ENCODE measurements around the gene TAF15.

TAF15 gene

GRCh38 chr17:35786941-35787432, 22.3 kb upstream of the TAF15 start:
- DNase-seq (ENCODE audit: low read depth in 1 of 2, low spot score in 1 of 2), result no peak

- DNase-seq (ENCODE audit: low read depth in 1 of 2, low spot score in 1 of 2), result no peak
Measured at GRCh38 chr17:35788477-35789368, 20.6 kb upstream of the TAF15 start.

GRCh38 chr17:35790841-35791240, 18.4 kb upstream of the TAF15 start:
- no peak for DNase-seq (ENCODE audit: low read depth in 1 of 2, low spot score in 1 of 2)

DNA sequence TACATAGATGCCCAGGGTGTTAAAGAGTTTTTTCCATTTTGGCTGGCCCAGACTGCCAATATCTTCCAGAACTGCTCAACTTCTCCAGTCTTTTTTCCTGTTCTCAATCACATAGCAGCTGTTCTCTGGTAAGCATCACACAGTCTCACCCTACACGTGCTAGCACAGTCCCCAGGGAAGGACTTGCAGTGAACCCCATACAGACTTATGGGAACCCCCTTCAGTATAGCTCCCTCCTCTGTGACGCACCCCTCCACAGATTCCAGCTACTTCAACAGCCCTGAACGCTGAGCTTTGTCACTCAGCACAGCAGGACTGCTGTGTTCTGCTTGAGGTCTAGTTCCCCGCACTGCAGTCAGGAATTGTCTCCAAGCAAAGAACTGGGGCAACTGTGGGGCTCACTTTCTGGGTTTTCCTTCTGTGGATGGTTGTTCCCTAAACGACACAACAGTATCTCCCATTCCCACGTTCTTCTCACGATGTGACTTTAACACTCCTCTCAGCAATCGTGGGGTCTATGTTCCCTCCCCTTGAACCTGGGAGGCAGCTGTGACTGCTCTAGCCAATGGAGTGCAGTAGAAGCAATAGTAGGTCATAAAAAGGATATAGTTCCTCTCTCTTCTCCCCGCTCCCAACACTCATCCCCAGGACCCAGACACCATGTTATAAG, 17.5 kb upstream of the TAF15 start:
- DNase-seq (ENCODE audit: low read depth in 1 of 2, low spot score in 1 of 2), result no peak

- DNase-seq (ENCODE audit: low read depth in 1 of 2, low spot score in 1 of 2), result no peak
Measured at GRCh38 chr17:35793257-35793656, 16.0 kb upstream of the TAF15 start.

DNA sequence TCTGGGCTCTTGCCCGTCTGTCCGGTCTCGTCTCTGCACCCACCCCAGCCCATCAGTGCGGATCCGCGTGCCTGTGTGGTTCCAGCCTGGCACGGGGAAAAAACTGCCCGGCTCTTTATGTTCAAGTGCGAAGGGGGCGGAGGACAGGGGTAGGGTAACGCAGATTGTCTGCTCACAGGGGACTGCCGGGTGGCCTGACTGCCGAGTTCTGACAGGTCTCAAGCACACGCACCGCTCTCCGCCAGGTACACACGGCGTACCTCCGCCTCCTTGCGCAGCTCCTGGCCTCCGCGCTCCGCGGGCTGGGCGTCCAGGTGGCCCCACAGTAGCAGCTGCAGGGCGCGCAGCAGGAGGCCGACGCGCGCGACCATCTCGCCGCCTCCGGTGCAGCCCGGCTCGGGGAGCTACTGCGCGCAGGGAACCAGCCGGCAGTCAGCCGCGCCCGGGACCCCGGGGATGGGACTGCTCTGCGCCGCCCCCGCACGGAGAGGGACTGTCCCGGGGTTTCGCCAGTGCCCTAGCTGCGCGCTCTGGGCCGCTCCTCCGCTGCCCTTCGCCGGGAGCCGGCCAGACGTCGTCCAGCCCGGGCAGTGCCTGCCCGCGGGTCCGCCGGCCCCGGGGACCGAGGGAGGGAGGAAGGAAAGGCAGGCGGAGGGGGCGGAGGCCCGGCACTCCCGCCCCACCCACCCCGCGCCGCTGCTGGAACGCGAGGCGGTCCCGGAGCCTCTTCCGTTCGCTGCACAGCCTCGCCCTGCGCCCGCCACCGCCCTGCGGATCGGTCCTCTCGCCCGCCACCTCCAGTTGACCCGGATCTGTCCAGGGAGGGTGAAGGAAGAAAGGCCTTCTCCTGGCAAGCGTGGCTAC, 14.0 kb upstream of the TAF15 start, which contains the start of gene MMP28:
MMP28 (minus strand) TSS at position 635 of the 864 bp plus-strand sequence; CDS start at position 371, 264 bp downstream.
- no peak for DNase-seq (ENCODE audit: low read depth in 1 of 2, low spot score in 1 of 2)

DNA sequence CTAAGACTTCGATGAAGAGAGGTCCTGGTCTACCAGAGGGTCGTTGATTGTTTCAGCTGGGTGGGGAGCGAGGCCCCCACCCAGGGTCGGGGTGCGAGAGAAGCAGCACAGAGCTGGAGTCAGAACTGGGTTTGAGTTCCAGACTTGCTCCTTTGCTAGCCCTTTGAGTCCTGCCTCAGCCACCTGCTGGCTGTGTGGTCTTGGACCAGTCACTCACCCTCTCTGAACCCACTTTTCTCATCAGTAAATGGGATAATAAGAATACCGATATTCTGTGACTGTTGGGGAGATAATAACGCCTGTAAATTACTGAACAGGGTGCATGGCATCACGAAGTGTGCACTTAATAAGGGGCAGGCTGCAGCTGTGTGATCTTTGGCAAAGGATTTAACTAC, 13.4 kb upstream of the TAF15 start:
- DNase-seq (ENCODE audit: low read depth in 1 of 2, low spot score in 1 of 2), result no peak

- no peak for DNase-seq (ENCODE audit: low read depth in 1 of 2, low spot score in 1 of 2)
Measured at GRCh38 chr17:35796942-35797341, 12.3 kb upstream of the TAF15 start.

DNA sequence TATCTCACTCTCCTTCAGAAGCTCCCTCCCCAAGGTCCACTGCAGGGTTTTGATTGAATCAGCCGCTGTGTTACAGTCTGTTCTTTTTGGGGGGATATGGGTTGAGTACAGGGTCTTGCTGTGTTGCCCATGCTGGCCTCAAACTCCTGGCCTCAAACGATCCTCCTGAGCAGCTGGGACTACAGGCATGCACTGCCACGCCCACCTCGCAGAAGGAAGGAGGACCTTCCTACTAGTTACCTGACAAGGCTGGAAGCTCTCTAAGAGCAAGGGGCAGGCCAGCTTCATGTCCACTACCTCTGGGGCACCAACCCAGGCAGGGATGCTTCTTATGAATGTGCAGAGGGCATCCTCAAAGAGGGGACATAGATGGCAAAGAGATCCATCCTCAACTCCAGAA, 11.9 kb upstream of the TAF15 start:
- DNase-seq (ENCODE audit: low read depth in 1 of 2, low spot score in 1 of 2), result no peak

- no peak for DNase-seq (ENCODE audit: low read depth in 1 of 2, low spot score in 1 of 2)
Measured at GRCh38 chr17:35797918-35798317, 11.4 kb upstream of the TAF15 start.

DNA sequence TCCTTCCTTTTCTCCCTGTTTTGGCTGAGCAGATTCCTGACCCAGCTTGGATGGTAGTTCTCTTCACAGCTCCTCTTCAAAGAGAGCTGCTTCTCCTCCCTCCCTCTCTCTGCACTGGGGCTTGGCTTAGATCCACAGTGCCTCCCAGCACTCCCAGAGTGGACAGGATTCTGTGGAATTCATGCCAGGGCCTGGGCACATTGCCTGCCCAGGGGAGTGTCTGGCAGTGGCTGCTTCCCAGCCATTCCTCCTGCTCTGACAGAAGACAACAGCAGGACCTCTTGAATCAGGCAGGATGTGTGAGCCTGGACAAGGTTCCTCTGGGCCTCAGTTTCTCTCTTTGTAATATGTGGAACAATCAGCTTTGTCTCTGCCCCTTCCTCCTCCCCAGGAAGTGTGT, 9.3 kb upstream of the TAF15 start:
- DNase-seq (ENCODE audit: low read depth in 1 of 2, low spot score in 1 of 2), result no peak

DNA sequence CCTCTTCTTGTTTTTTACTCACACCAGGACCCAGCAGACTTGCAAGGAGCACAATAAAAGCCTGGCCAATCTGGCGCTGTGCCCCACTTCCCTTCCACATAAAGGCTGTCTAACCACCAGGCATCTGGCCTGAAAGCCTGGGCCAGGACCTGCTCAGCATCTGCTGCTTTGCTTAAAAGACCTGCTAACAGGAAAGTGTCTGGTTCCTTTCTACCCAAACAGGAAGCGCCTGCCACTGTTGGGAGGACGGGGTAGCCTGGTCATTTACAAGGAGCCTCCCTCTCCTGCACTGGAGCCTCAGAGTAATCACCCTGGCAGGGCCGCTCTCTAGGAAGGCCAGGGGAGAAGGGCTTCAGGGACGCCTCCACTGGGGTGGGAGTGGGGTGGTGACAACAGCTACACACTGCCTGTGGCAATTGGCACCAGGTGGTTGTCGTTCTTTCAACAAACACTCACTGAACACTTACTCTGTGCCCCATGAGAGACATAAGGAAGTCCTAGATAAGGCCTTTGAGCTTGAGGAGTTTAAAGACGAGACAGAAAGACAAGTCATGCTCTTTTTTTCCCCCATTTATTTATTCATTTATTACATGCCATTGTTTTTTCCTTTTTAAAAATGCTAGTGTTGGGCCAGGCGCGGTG, 7.6 kb upstream of the TAF15 start:
- DNase-seq (ENCODE audit: low read depth in 1 of 2, low spot score in 1 of 2), result no peak

- DNase-seq (ENCODE audit: low read depth in 1 of 2, low spot score in 1 of 2), result no peak
Measured at GRCh38 chr17:35804658-35805192, 4.6 kb upstream of the TAF15 start.

GRCh38 chr17:35807371-35808144, 1.7 kb upstream of the TAF15 start:
- DNase-seq (ENCODE audit: low read depth in 1 of 2, low spot score in 1 of 2), result no peak

DNA sequence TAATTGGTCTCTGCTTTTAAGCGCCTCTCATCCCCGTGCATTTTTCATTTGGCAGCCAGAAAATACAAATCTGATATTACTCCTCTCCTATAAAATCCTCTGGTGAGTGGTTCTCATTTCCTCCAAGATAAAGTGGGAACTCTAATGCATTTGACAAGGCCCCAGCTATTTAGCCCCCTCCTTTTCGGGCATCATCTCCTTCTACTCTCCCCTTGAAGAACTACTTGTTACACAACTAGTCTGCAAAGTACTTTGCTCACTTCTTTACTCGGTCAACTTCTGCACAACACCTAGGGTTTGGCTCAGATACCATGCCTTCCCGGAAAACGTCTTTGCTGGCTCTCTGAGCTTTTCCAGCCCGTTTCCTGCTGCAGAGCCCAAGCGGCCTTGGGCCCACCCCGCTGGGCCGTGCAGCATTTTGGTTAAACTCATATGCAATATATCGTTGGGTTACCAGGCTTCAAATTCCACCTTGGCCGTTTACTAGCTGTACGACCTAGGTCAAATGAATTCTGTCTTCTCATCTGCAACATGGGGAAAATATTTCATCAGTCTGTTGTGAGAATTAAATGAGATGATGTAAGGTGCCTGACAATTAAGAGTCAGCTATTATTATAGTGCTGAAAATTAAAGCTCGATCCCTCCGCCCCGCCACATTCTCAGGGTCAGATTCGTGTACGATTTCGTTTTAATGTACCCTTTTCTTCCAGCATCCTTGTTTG, 883 bp upstream of the TAF15 start:
- no peak for DNase-seq (ENCODE audit: low read depth in 1 of 2, low spot score in 1 of 2)

GRCh38 chr17:35809855-35810461, 674 bp downstream of the TAF15 start:
- DNase-seq (ENCODE audit: low read depth in 1 of 2, low spot score in 1 of 2), result no peak

GRCh38 chr17:35811759-35812158, 2.5 kb downstream of the TAF15 start:
- DNase-seq (ENCODE audit: low read depth in 1 of 2, low spot score in 1 of 2), result no peak

DNA sequence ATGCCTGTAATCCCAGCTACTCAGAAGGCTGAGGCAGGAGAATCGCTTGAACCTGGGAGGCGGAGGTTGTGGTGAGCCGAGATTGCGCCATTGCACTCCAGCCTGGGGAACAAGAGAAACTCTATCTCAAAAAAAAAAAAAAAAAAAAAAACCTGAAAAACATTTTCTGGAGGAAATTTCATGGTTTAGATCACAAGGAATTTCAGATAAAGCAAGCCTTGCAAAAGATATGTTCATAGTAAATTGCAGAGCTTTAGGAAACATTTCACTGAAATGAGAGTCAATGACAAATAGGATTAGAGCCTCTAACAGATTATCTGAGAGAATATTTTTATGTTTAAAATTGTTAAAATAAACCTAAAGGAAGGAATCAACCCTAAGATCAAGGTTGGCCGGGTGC, 3.2 kb downstream of the TAF15 start:
- no peak for DNase-seq (ENCODE audit: low read depth in 1 of 2, low spot score in 1 of 2)

- DNase-seq (ENCODE audit: low read depth in 1 of 2, low spot score in 1 of 2), result no peak
Measured at GRCh38 chr17:35816723-35817122, 7.4 kb downstream of the TAF15 start.

Data from activated T-helper 1 cell treated with anti-CD3 and anti-CD28 coated beads, Interleukin-2, amount 50 U/mL, for 16 hours (primary cell).